ENCODE results near the gene TNIK. TPM values are rescaled to one million over a fixed set of nuclear protein-coding genes. Genes with fewer than 3 reads are reported as not detected.

Gene TNIK
- total RNA-seq, 1 experiment from 2014 or later = 22.4 TPM

GRCh38 chr3:171380711-171381425, 79.3 kb downstream of the TNIK start:
- Mint-ChIP-seq H3K4me1 (ENCODE audit: low read depth, unreplicated experiment) (peaks cover 14% of the 10 kb centered on the region), H3K9me3 (ENCODE audit: unreplicated experiment) (no peaks in the 10 kb centered on the region), H3K36me3 (ENCODE audit: insufficient read depth, unreplicated experiment) (peaks cover 5% of the 10 kb centered on the region), H3K27me3 (ENCODE audit: insufficient read depth, unreplicated experiment) (no peaks in the 10 kb centered on the region), H3K4me3 (ENCODE audit: unreplicated experiment) (no peak overlapping the region), H3K27ac (ENCODE audit: unreplicated experiment) (no peak overlapping the region)
- TF ChIP-seq, protein P1, sequence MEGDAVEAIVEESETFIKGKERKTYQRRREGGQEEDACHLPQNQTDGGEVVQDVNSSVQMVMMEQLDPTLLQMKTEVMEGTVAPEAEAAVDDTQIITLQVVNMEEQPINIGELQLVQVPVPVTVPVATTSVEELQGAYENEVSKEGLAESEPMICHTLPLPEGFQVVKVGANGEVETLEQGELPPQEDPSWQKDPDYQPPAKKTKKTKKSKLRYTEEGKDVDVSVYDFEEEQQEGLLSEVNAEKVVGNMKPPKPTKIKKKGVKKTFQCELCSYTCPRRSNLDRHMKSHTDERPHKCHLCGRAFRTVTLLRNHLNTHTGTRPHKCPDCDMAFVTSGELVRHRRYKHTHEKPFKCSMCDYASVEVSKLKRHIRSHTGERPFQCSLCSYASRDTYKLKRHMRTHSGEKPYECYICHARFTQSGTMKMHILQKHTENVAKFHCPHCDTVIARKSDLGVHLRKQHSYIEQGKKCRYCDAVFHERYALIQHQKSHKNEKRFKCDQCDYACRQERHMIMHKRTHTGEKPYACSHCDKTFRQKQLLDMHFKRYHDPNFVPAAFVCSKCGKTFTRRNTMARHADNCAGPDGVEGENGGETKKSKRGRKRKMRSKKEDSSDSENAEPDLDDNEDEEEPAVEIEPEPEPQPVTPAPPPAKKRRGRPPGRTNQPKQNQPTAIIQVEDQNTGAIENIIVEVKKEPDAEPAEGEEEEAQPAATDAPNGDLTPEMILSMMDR (IDR thresholded peaks at IDR 0.05; ENCODE audit: insufficient read depth in 1 of 2, low read depth in 1 of 2, low read length in 1 of 2, severe bottlenecking in 1 of 2, unreplicated experiment in 1 of 2) = no peak
- ChIA-PET POLR2A (no interaction called here), CTCF (interaction anchor here (0.6 kb wide), 1 partner anchor 950 kb away, joined by 3 read pairs; no protein-coding TSS in a partner anchor)
- no peak overlapping the region for H3K4me3 ChIP-seq (ENCODE audit: low read depth, low read length)
- H3K27me3 ChIP-seq (replicated peaks; ENCODE audit: control insufficient read depth, insufficient read depth, low read length) = no peaks in the 10 kb centered on the region
- no peaks in the 10 kb centered on the region for H3K9me3 ChIP-seq
- H3K36me3 ChIP-seq (ENCODE audit: control insufficient read depth, insufficient read depth, low read length) = no peaks in the 10 kb centered on the region
- no TSS peak for BruUV-seq (replicated peaks)
- no peak for DNase-seq
- intact Hi-C loops (cut with micrococcal nuclease; ENCODE audit: unreplicated experiment) = no loop called here
- H3K4me1 ChIP-seq = no peaks in the 10 kb centered on the region

- ChIA-PET POLR2A (no interaction called here), CTCF (no interaction called here)
- peak overlapping the region; percentile 24 for H3K27ac Mint-ChIP-seq (ENCODE audit: unreplicated experiment)
- BruUV-seq (replicated peaks) = no TSS peak
- Histone ChIP-seq H3K9me3 (no peaks in the 10 kb centered on the region), H3K36me3 (ENCODE audit: control insufficient read depth, insufficient read depth, low read length) (no peaks in the 10 kb centered on the region), H3K4me1 (no peaks in the 10 kb centered on the region), H3K4me3 (ENCODE audit: low read depth, low read length) (no peak overlapping the region), H3K27me3 (replicated peaks; ENCODE audit: control insufficient read depth, insufficient read depth, low read length) (no peaks in the 10 kb centered on the region)
- peaks cover 17% of the 10 kb centered on the region for H3K4me1 Mint-ChIP-seq (ENCODE audit: low read depth, unreplicated experiment)
- no peak for DNase-seq
- intact Hi-C loops (cut with micrococcal nuclease; ENCODE audit: unreplicated experiment) = no loop called here
- H3K27me3 Mint-ChIP-seq (ENCODE audit: insufficient read depth, unreplicated experiment) = no peaks in the 10 kb centered on the region
- no peaks in the 10 kb centered on the region for H3K9me3 Mint-ChIP-seq (ENCODE audit: unreplicated experiment)
- peaks cover 5% of the 10 kb centered on the region for H3K36me3 Mint-ChIP-seq (ENCODE audit: insufficient read depth, unreplicated experiment)
- TF ChIP-seq, protein P1 (IDR thresholded peaks at IDR 0.05; ENCODE audit: insufficient read depth in 1 of 2, low read depth in 1 of 2, low read length in 1 of 2, severe bottlenecking in 1 of 2, unreplicated experiment in 1 of 2) = no peak
- H3K4me3 Mint-ChIP-seq (ENCODE audit: unreplicated experiment) = no peak overlapping the region
Observed at GRCh38 chr3:171379961-171380483, 80.2 kb downstream of the TNIK start.

DNA sequence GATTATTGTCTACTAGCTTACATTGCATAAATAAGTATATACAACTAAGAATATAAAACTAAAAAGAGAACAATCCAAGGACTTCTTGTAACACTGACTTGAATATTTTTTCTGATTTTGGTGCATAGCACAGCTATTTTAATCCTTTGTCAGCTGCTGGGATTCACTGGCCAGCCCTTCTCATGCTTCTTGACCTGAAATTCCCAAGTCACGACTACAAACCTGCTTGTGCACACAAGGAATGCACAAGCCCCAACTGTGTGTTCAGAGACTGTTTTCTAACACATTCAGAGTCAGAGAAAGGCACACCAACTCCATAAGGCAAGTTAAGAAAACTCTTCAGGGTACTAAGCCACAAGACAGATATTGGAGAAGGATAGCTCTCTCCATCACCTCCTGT, 80.9 kb downstream of the TNIK start:
- peaks cover 17% of the 10 kb centered on the region for H3K4me1 Mint-ChIP-seq (ENCODE audit: low read depth, unreplicated experiment)
- Histone ChIP-seq H3K4me3 (ENCODE audit: low read depth, low read length) (no peak overlapping the region), H3K27me3 (replicated peaks; ENCODE audit: control insufficient read depth, insufficient read depth, low read length) (no peaks in the 10 kb centered on the region), H3K4me1 (peaks cover 4% of the 10 kb centered on the region), H3K36me3 (ENCODE audit: control insufficient read depth, insufficient read depth, low read length) (no peaks in the 10 kb centered on the region), H3K9me3 (no peaks in the 10 kb centered on the region)
- TF ChIP-seq, protein P1 (IDR thresholded peaks at IDR 0.05; ENCODE audit: insufficient read depth in 1 of 2, low read depth in 1 of 2, low read length in 1 of 2, severe bottlenecking in 1 of 2, unreplicated experiment in 1 of 2) = no peak
- peaks cover 5% of the 10 kb centered on the region for H3K36me3 Mint-ChIP-seq (ENCODE audit: insufficient read depth, unreplicated experiment)
- intact Hi-C loops (cut with micrococcal nuclease; ENCODE audit: unreplicated experiment) = no loop called here
- H3K4me3 Mint-ChIP-seq (ENCODE audit: unreplicated experiment) = no peak overlapping the region
- BruUV-seq (replicated peaks) = no TSS peak
- ChIA-PET CTCF (no interaction called here), POLR2A (no interaction called here)
- no peaks in the 10 kb centered on the region for H3K9me3 Mint-ChIP-seq (ENCODE audit: unreplicated experiment)
- no peaks in the 10 kb centered on the region for H3K27me3 Mint-ChIP-seq (ENCODE audit: insufficient read depth, unreplicated experiment)
- no peak for DNase-seq
- H3K27ac Mint-ChIP-seq (ENCODE audit: unreplicated experiment) = peak overlapping the region; percentile 24

Measured in Caco-2 (cell line).